Neural crest cell (in vitro differentiated cells): Measurements from ENCODE around the gene ANKZF1. TPM values are rescaled to one million over a fixed set of nuclear protein-coding genes. Genes with fewer than 3 reads are reported as not detected.

Source experiments
- DNase-seq: peaks from one replicate; pipeline ENCODE4 v3.0.0; 2021; ENCODE audit warnings: low read depth, mixed read lengths, low spot score
- H3K27ac Mint-ChIP-seq: one replicate; pipeline ENCODE4 v1.8.0; 2021; ENCODE audit warnings: mild to moderate bottlenecking, mixed read lengths; ENCODE audit not compliant: unreplicated experiment
- H3K27me3 Mint-ChIP-seq: 2 replicates; pipeline ENCODE4 v1.8.0; 2021; ENCODE audit warnings: low read depth, mild to moderate bottlenecking, mixed read lengths
- H3K36me3 Mint-ChIP-seq: 2 replicates; pipeline ENCODE4 v1.8.0; 2021; ENCODE audit warnings: low read depth, mild to moderate bottlenecking, mixed read lengths
- H3K4me1 Mint-ChIP-seq: 2 replicates; pipeline ENCODE4 v1.8.0; 2021; ENCODE audit warnings: mixed read lengths
- H3K4me3 Mint-ChIP-seq: one replicate; pipeline ENCODE4 v1.8.0; 2021; ENCODE audit warnings: mild to moderate bottlenecking, mixed read lengths
- H3K9me3 Mint-ChIP-seq: 2 replicates; pipeline ENCODE4 v1.8.0; 2021; ENCODE audit warnings: mixed read lengths
- total RNA-seq: library from RNA; stranded (reverse); gene quantifications from 2 replicates; pipeline ENCODE4 v1.2.1, GENCODE V29; 2021
- TF ChIP-seq, protein P1 (sequence below): fragments of 200-600 bp; sonication (generic); conservative IDR thresholded peaks from 2 replicates; pipeline ENCODE4 v1.5.0; 2021; ENCODE audit warnings: antibody characterized with exemption, mild to moderate bottlenecking

The ANKZF1 gene
- total RNA-seq, 1 donor from 2014 or later = 36.4 TPM

DNA sequence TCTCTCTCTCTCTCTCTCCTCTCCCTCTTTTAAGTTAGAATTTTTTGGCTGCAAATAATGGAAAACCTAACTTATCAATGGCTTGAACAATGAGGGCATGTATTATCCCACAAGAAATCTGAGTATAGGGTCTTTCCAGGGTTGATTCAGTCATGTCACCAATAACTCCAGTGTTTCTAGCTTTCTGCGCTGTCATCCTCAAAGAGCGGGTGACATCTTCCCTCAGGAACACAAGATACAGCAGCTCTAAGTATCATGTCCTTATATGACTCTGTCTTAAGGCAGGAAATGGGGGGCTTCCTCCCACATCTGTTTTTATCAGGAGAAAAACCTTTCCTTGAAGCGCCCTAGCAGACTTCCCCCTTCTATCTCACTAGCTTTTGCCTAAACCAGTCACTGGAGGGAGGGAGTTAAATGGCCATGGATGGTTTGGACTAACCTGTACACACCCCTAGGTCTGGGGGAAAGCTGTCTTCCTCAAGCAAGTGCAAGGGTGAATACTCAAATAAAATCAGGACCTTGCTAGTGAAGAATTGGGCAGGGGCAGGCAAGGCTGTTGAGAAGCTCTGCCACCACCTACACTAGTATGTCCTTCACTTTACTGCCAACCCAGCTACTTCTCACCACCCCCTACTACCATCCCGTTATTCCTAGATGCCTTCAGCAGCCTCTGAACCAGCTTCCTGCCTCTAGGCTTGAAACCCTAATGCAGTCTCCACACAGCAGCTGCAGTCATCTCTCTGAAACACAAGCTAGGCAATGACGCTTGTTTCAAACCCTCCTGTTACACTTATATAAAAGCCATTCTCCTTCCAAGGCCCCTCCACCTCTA is 31.6 kb downstream of the ANKZF1 start:
- TF ChIP-seq, protein P1, sequence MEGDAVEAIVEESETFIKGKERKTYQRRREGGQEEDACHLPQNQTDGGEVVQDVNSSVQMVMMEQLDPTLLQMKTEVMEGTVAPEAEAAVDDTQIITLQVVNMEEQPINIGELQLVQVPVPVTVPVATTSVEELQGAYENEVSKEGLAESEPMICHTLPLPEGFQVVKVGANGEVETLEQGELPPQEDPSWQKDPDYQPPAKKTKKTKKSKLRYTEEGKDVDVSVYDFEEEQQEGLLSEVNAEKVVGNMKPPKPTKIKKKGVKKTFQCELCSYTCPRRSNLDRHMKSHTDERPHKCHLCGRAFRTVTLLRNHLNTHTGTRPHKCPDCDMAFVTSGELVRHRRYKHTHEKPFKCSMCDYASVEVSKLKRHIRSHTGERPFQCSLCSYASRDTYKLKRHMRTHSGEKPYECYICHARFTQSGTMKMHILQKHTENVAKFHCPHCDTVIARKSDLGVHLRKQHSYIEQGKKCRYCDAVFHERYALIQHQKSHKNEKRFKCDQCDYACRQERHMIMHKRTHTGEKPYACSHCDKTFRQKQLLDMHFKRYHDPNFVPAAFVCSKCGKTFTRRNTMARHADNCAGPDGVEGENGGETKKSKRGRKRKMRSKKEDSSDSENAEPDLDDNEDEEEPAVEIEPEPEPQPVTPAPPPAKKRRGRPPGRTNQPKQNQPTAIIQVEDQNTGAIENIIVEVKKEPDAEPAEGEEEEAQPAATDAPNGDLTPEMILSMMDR = no peak
- H3K27me3 Mint-ChIP-seq = peaks cover 81% of the 10 kb centered on the region
- H3K4me1 Mint-ChIP-seq = no peaks in the 10 kb centered on the region
- H3K4me3 Mint-ChIP-seq = no peak overlapping the region
- no peak for DNase-seq
- H3K36me3 Mint-ChIP-seq = no peaks in the 10 kb centered on the region
- no peak overlapping the region for H3K27ac Mint-ChIP-seq
- H3K9me3 Mint-ChIP-seq = no peaks in the 10 kb centered on the region

DNA sequence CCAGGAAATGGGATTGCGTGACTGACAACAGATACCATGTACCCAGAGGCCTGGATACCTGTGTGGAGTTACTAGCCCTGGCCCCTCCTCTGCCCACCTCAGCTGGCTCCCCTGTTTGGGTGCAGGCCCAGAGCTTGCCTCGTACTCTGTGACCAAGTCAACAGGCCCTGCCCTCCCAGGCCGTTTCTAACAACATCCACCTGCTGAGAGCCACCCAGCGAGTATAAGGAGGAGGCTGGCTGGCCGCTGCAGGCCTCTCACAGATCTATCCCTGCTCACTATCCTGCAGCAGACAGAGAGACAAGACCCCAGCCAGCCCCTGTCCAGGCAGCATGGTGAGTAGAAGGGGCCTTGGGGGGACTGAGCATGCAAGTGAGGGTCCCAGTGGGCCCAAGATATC is 36.6 kb downstream of the ANKZF1 start:
- H3K27me3 Mint-ChIP-seq = peaks cover 70% of the 10 kb centered on the region
- TF ChIP-seq, protein P1 = no peak
- no peak for DNase-seq
- no peak overlapping the region for H3K4me3 Mint-ChIP-seq
- H3K9me3 Mint-ChIP-seq = no peaks in the 10 kb centered on the region
- H3K36me3 Mint-ChIP-seq = no peaks in the 10 kb centered on the region
- H3K4me1 Mint-ChIP-seq = no peaks in the 10 kb centered on the region
- no peak overlapping the region for H3K27ac Mint-ChIP-seq

DNA sequence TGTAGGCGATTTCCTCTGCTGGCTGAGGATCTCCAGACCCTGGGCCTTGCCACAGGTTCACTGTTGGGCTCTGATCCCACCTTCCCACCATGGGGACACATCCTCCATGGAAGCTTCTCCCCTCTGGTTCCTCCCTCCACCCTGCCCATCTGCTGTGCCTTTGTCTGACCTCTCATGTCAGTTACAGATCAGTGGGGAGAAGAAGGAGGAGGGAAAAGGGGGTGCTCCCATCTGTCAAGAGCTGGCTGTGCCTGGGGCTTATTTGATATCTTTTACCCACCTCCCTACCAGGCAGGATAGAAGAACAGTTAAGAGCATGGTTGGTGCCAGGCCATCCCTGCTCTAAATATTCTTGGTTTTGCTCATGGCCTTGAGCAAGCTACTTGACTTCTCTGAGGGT is 37.3 kb downstream of the ANKZF1 start:
- DNase-seq = no peak
- H3K4me3 Mint-ChIP-seq = no peak overlapping the region
- H3K4me1 Mint-ChIP-seq = no peaks in the 10 kb centered on the region
- no peaks in the 10 kb centered on the region for H3K9me3 Mint-ChIP-seq
- H3K27me3 Mint-ChIP-seq = peaks cover 68% of the 10 kb centered on the region
- H3K27ac Mint-ChIP-seq = no peak overlapping the region
- no peaks in the 10 kb centered on the region for H3K36me3 Mint-ChIP-seq
- TF ChIP-seq, protein P1 = no peak

DNA sequence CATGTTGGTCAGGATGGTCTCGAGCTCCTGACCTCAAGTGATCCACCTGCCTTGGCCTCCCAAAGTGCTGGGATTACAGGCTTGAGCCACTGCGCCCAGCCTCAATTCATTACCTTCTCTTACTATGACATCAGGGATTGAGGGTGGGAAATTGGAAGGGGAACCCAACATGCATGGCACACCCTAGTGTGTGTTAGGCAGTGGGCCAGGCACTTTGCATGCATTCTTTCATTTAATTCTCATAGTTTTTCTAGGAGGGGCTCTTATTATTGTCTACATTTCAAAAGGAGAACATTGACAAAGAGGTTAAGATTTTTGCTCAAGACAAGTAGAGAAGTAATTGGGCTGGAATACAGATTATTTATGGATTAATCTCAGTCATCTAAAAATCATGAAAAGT is 38.7 kb downstream of the ANKZF1 start:
- Mint-ChIP-seq H3K27me3 (peaks cover 64% of the 10 kb centered on the region), H3K4me3 (no peak overlapping the region), H3K27ac (no peak overlapping the region), H3K36me3 (no peaks in the 10 kb centered on the region), H3K9me3 (no peaks in the 10 kb centered on the region), H3K4me1 (no peaks in the 10 kb centered on the region)
- no peak for DNase-seq
- TF ChIP-seq, protein P1 = no peak

DNA sequence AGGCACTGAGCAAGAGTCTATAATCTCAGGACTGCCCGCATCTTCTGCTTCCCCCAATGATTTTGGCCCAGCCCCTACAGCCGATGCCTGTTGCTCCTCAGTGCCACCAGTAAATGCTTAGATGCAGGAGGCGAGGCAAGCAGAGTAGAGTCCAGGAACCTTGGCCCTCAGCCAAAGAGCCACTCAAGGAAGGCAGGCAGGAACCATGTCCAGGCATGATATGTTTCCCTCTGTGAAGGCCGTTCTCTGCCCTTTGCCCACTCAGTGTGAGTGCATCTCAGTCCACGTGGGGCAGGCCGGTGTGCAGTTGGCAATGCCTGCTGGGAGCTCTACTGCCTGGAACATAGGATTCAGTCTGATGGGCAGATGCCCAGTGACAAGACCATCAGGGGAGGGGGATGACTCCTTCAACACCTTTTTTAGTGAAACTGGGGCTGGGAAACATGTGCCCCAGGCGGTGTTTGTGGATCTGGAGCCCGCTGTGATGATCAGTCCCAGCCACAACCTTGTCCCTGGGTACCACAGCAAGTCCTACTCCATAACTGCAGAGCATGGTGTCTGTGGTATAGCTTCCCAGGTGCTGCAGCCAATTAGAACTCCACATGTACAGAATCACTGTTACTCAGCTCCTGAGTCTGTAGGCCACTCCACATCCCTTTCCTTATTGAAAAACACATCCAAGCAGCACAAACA is 39.9 kb downstream of the ANKZF1 start:
- Mint-ChIP-seq H3K27me3 (peaks cover 62% of the 10 kb centered on the region), H3K36me3 (no peaks in the 10 kb centered on the region), H3K4me3 (no peak overlapping the region), H3K4me1 (no peaks in the 10 kb centered on the region), H3K27ac (no peak overlapping the region), H3K9me3 (no peaks in the 10 kb centered on the region)
- TF ChIP-seq, protein P1 = no peak
- no peak for DNase-seq
